GM12878 (cell line): ENCODE results near the gene CDC37. TPM values are rescaled to one million over a fixed set of nuclear protein-coding genes. Genes with fewer than 3 reads are reported as not detected.

Experiments used
- ATAC-seq: fragments of 200-7000 bp; cut with Tn5 transposase; 3 replicates; pipeline ENCODE4 v1.9.1; 2020; ENCODE audit warnings: mild to moderate bottlenecking, moderate library complexity
- Bru-seq: library from RNA; stranded (reverse); fragments of 400-500 nt; gene quantifications from one replicate; lab custom pipeline; 2021; lab: Mats Ljungman, UMichigan
- BruChase-seq, 2 experiments: library from RNA; stranded (reverse); fragments of 400-500 nt; gene quantifications; one replicate each; lab custom pipeline; 2021; lab: Mats Ljungman, UMichigan
- BruUV-seq: library from RNA; stranded (reverse); fragments of 400-500 nt; replicated peaks from 2 replicates; lab custom pipeline; 2021; lab: Mats Ljungman, UMichigan
- CTCF ChIA-PET: fragments of 300-600 bp; sonication (Branson Sonifier 250); formaldehyde crosslinking; extraction: SDS; loops from one replicate; lab custom pipeline; 2021; ENCODE audit warnings: inconsistent platforms; lab: Yijun Ruan, JAX
- POLR2A ChIA-PET: fragments of 350-600 bp; formaldehyde crosslinking; extraction: SDS; loops from one replicate; lab custom pipeline; 2021; ENCODE audit warnings: inconsistent platforms; lab: Charles Lee
- RAD21 ChIA-PET: fragments of 300-600 bp; sonication (Branson Sonifier 250); formaldehyde crosslinking; loops from one replicate; lab custom pipeline; 2023; ENCODE audit warnings: antibody characterized with exemption; ENCODE audit not compliant: unreplicated experiment; lab: Charles Lee
- SMC1A ChIA-PET: fragments of 300-600 bp; sonication (Branson Sonifier 250); formaldehyde crosslinking; loops from one replicate; lab custom pipeline; 2023; ENCODE audit not compliant: unreplicated experiment, uncharacterized antibody; lab: Charles Lee
- DNase-seq: peaks from one replicate; pipeline ENCODE4 v3.0.0-alpha.2; 2011; ENCODE audit warnings: low read depth, low spot score
- FAIRE-seq: peaks from 3 replicates; lab custom pipeline; 2011; peaks lifted over from hg19 to GRCh38; lab: Jason Lieb, UNC
- H2AFZ ChIP-seq: 2 replicates; pipeline ENCODE4 v1.6.0; 2011; ENCODE audit warnings: low read depth, low read length, control low read depth; ENCODE audit not compliant: control insufficient read depth
- H3K27ac ChIP-seq: 2 replicates; pipeline ENCODE4 v1.5.1; 2011; ENCODE audit warnings: control low read depth; ENCODE audit not compliant: control insufficient read depth, insufficient read depth
- H3K27me3 ChIP-seq, 2 experiments: replicated peaks in 1 of 2; 2 replicates each; pipeline versions ENCODE4 v1.6.0 to v1.6.1; 2011; ENCODE audit warnings: low read length in 1 of 2; ENCODE audit not compliant: control insufficient read depth in 2 of 2, insufficient read depth in 2 of 2
- H3K36me3 ChIP-seq, 2 experiments: 2 replicates each; pipeline ENCODE4 v1.5.1; 2011; ENCODE audit warnings: low read length in 1 of 2; ENCODE audit not compliant: control insufficient read depth in 2 of 2, insufficient read depth in 2 of 2
- H3K4me1 ChIP-seq: 2 replicates; pipeline ENCODE4 v1.6.1; 2011; ENCODE audit warnings: mild to moderate bottlenecking, low read length, moderate library complexity, mixed read lengths; ENCODE audit not compliant: control insufficient read depth, insufficient read depth
- H3K4me2 ChIP-seq: 2 replicates; pipeline ENCODE4 v1.6.0; 2011; ENCODE audit warnings: control low read depth; ENCODE audit not compliant: control insufficient read depth, insufficient read depth
- H3K4me3 ChIP-seq: fragments of 200-600 bp; sonication (generic); 2 replicates; pipeline ENCODE4 v1.5.1; 2016
- H3K79me2 ChIP-seq: 2 replicates; pipeline ENCODE4 v1.6.0; 2011; ENCODE audit warnings: low read length; ENCODE audit not compliant: control insufficient read depth, insufficient read depth
- H3K9ac ChIP-seq: 2 replicates; pipeline ENCODE4 v1.8.0; 2011; ENCODE audit warnings: low read length, control low read depth, mixed read lengths; ENCODE audit not compliant: control insufficient read depth, insufficient read depth
- H3K9me3 ChIP-seq: replicated peaks from 3 replicates; pipeline ENCODE4 v1.5.1; 2011; ENCODE audit warnings: mild to moderate bottlenecking, low read length; ENCODE audit not compliant: control insufficient read depth, insufficient read depth
- H4K20me1 ChIP-seq: 2 replicates; pipeline ENCODE4 v1.6.0; 2011; ENCODE audit not compliant: control insufficient read depth, insufficient read depth
- ATF7 ChIP-seq: fragments of 450-650 bp; IDR thresholded peaks from 2 replicates; pipeline ENCODE4 v1.6.1; 2016; ENCODE audit warnings: low read depth, mild to moderate bottlenecking
- BMI1 ChIP-seq: fragments of 450-650 bp; IDR thresholded peaks from 2 replicates; pipeline ENCODE4 v1.6.1; 2016; ENCODE audit warnings: mild to moderate bottlenecking, moderate library complexity, borderline replicate concordance
- CREM ChIP-seq: IDR thresholded peaks from 2 replicates; pipeline ENCODE4 v1.6.1; 2014; ENCODE audit warnings: antibody characterized with exemption, low read depth
- GABPA ChIP-seq: IDR thresholded peaks from 2 replicates; pipeline ENCODE4 v1.6.1; 2014; ENCODE audit warnings: antibody characterized with exemption, low read depth, mild to moderate bottlenecking, inconsistent platforms
- NBN ChIP-seq: fragments of 450-650 bp; IDR thresholded peaks from 2 replicates; pipeline ENCODE4 v1.6.1; 2016
- POLR2A ChIP-seq: IDR thresholded peaks from 2 replicates; pipeline ENCODE4 v1.6.1; 2011; ENCODE audit warnings: low read depth, mild to moderate bottlenecking, low read length
- RFX5 ChIP-seq: IDR thresholded peaks from 2 replicates; pipeline ENCODE4 v1.6.1; 2011; ENCODE audit warnings: low read depth, low read length, improper control_type of control experiment
- SIN3A ChIP-seq: IDR thresholded peaks from 2 replicates; pipeline ENCODE4 v1.6.1; 2012; ENCODE audit warnings: low read depth, low read length, improper control_type of control experiment
- TAF1 ChIP-seq: IDR thresholded peaks from 2 replicates; pipeline ENCODE4 v1.6.1; 2011; ENCODE audit warnings: mild to moderate bottlenecking, low read depth, low read length, borderline replicate concordance
- TBL1XR1 ChIP-seq: IDR thresholded peaks from 2 replicates; pipeline ENCODE4 v1.6.1; 2012; ENCODE audit warnings: low read depth, low read length, improper control_type of control experiment
- TCF12 ChIP-seq: IDR thresholded peaks from 2 replicates; pipeline ENCODE4 v1.6.1; 2011; ENCODE audit warnings: low read depth, mild to moderate bottlenecking, low read length
- WGBS: methylation state at CpG from one replicate; pipeline ENCODE4 v1.1.6; 2016; ENCODE audit warnings: low lambda C conversion rate; ENCODE audit not compliant: insufficient replicate concordance, insufficient coverage; ENCODE audit errors: missing lambda C conversion rate; 5-methylcytosine and 5-hydroxymethylcytosine counted together
- in situ Hi-C: fragments of 300-500 bp; cut with MboI; formaldehyde crosslinking; loops from 9 replicates; pipeline ENCODE4 v1.14.3; 2018; ENCODE audit warnings: mixed read lengths
- intact Hi-C: fragments of 100-400 bp; cut with micrococcal nuclease; formaldehyde crosslinking; loops from one replicate; pipeline ENCODE4 v1.14.2; 2022; ENCODE audit not compliant: unreplicated experiment
- long read RNA-seq, 2 experiments: library from polyadenylated mRNA; unstranded; transcript quantifications; one replicate each; pipeline ENCODE4 v2.0.0, GENCODE V29; 2019 to 2020
- polyA minus RNA-seq, 3 experiments: library from RNA; depleted of rRNA, polyadenylated mRNA; stranded (reverse); fragments of >200 nt; gene quantifications; 2 replicates each; pipeline ENCODE4 v1.2.3, GENCODE V29; 2011
- polyA plus RNA-seq, 11 experiments: library from polyadenylated mRNA; depleted of rRNA in 4 of 11; unstranded in 6 of 11; stranded (reverse) in 5 of 11; fragments of >200 nt; fragmentation: Nextera tagmentation in 4 of 11; fragmentation: Illumina TruSeq in 1 of 11; extraction: Ambion mirVana in 4 of 11; extraction: Trizol in 1 of 11; gene quantifications; 1 replicate in 1 of 11; 2 replicates in 10 of 11; pipeline versions ENCODE4 v1.2.1 to v1.2.3, GENCODE V29; 2011 to 2016; ENCODE audit warnings: inconsistent platforms in 2 of 11, missing spikeins in 2 of 11, low read depth in 1 of 11
- total RNA-seq, 4 experiments: library from RNA; depleted of rRNA in 3 of 4; stranded (reverse); fragments of >200 nt in 3 of 4; fragmentation: Illumina TruSeq in 1 of 4; extraction: Trizol in 1 of 4; gene quantifications; 2 replicates each; pipeline versions ENCODE4 v1.2.1 to v1.2.3, GENCODE V29; 2013 to 2021
- TF ChIP-seq, protein P1 (sequence below): fragments of 450-650 bp; IDR thresholded peaks from 2 replicates; pipeline ENCODE4 v1.6.1; 2018; ENCODE audit warnings: borderline replicate concordance, mild to moderate bottlenecking; ENCODE audit not compliant: partially characterized antibody
- TF ChIP-seq, protein P2 (sequence below): fragments of 450-650 bp; conservative IDR thresholded peaks from 2 replicates; pipeline ENCODE4 v1.6.1; 2017; ENCODE audit warnings: mild to moderate bottlenecking, moderate library complexity

CDC37 gene
- 43.2 and 59.3 TPM in 2 replicates for total RNA-seq (2013; cell fraction: nucleolus; rRNA removed)
- total RNA-seq (2014; rRNA removed) (179 and 197 TPM in 2 replicates), total RNA-seq (2014; rRNA removed; fragmentation: Illumina TruSeq; extraction: Trizol) (110 and 117 TPM in 2 replicates), total RNA-seq (2021) (144 and 155 TPM in 2 replicates), polyA plus RNA-seq (2011; rRNA removed) (140 and 200 TPM in 2 replicates), polyA plus RNA-seq (2014; fragmentation: Illumina TruSeq; extraction: Trizol) (50.7 and 105 TPM in 2 replicates), polyA plus RNA-seq (2014; fragmentation: Nextera tagmentation; extraction: Ambion mirVana) (1 to 10 TPM; 4.7 to 8.8 TPM), polyA plus RNA-seq (2014; rRNA removed) (265 and 297 TPM in 2 replicates), polyA plus RNA-seq (2016; fragmentation: Nextera tagmentation; extraction: Ambion mirVana) (100 to 1,000 TPM; 255 to 262 TPM), polyA minus RNA-seq (2011; rRNA and poly(A)+ RNA removed) (76.0 and 82.1 TPM in 2 replicates), Bru-seq, nascent RNA (percentile 78 among the genes with signal in this experiment), BruChase-seq, experiment 1, labeled RNA remaining after a 6-hour chase (percentile 84 among the genes with signal in this experiment), BruChase-seq, experiment 2, labeled RNA remaining after a 2-hour chase (percentile 76 among the genes with signal in this experiment)
- 84.0 TPM for polyA plus RNA-seq (2011; ENCODE audit: low read depth)
- polyA plus RNA-seq (2011; cell fraction: cytosol; rRNA removed), result 211 and 322 TPM in 2 replicates
- polyA plus RNA-seq (2011; cell fraction: nucleus; rRNA removed), result 421 and 498 TPM in 2 replicates
- polyA plus RNA-seq (2012), result 146 and 163 TPM in 2 replicates
- polyA minus RNA-seq (2011; cell fraction: cytosol; rRNA and poly(A)+ RNA removed), result 42.4 and 45.5 TPM in 2 replicates
- 22.4 and 40.0 TPM in 2 replicates for polyA minus RNA-seq (2011; cell fraction: nucleus; rRNA and poly(A)+ RNA removed)
- long read RNA-seq, experiment 1, transcript CDC37-209 (7 exons, 1,377 nt), result minor isoform, 8 of 202 reads
- long read RNA-seq, experiment 1, transcript CDC37-201 (8 exons, 1,608 nt), result major isoform, 165 of 202 reads
- long read RNA-seq, experiment 1, partial matches to known transcripts, result 2 of 202 reads
- long read RNA-seq, experiment 1, other reads (novel, unspliced or antisense), result 27 of 202 reads
- long read RNA-seq, experiment 2, transcript CDC37-209 (7 exons, 1,377 nt), result minor isoform, 9 of 135 reads
- long read RNA-seq, experiment 2, transcript CDC37-201 (8 exons, 1,608 nt), result major isoform, 97 of 135 reads
- long read RNA-seq, experiment 2, partial matches to known transcripts, result 9 of 135 reads
- long read RNA-seq, experiment 2, other reads (novel, unspliced or antisense), result 20 of 135 reads

DNA sequence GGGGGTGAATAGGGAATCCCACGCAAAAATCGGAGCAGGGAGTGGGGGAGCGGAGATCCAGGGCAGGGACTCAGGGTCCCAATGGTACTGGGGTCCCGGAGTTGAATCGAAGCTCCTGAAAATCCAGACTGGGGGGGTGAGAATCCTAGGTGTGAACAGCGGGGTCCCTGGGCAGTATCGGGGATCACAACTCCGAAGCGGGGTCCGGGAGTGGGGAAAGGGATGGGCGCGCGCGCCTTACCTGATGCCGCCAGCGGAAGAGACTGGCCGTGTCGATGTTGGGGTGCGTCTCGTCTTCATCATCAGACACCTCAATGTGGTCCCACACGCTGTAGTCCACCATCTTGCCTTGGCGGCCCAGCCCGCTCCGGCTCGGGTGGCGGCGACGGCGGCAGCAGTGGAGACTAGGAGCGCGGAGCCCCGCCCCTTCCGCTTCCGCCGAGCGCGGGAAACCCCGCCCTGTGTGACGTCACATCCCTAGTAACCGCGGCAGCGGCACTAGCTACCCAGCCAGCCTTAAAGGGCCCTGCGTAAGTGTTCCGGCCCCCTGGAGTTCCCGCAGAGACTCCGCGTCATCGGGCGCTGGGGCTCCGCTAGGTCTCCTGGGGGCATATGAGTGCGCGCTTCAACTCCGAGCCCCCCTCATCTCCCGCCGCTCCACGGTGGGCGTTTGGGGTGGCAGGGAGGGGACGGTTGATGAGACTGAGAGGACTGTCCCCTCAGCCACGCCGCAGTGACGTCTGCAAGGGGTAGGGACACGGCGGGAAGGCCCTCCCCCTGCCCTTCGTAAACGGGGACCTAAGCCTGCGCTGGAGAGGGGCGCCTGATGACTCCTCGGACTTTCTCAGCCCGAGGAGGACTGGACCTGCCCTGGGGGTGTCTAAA, at the start of gene CDC37:
TSS of gene CDC37 (minus strand) at position 406 of the 885 bp plus-strand sequence. CDS start at position 343, 63 bp downstream.
- POLR2A ChIA-PET, result interaction anchor here (0.5 to 8.3 kb wide), 13 partner anchors 9 to 306 kb away, joined by 3 to 122 read pairs (median 4); partner anchors contain the start of genes ICAM5, PDE4A and TYK2
- peaks cover 0 to 3% of the 10 kb centered on the region in 2 experiments; a peak in 2 of 4 replicates for H3K27me3 ChIP-seq
- TSS peak; percentile 65 for BruUV-seq
- peak within 1 kb of the TSS; percentile 94 for H3K9ac ChIP-seq
- peaks cover 34% of the 10 kb centered on the region for H3K4me1 ChIP-seq
- H3K4me3 ChIP-seq, result peak within 1 kb of the TSS; percentile 95
- H3K27ac ChIP-seq, result peak within 1 kb of the TSS; percentile 82
- H4K20me1 ChIP-seq, result 0 out of 2 replicates have a peak, but pooled peaks cover 3% of the 10 kb centered on the region
- DNase-seq, result peak; percentile 80
- H3K79me2 ChIP-seq, result peaks cover 43% of the 10 kb centered on the region
- peaks cover 0 to 4% of the 10 kb centered on the region in 2 experiments; a peak in 2 of 4 replicates for H3K36me3 ChIP-seq
- peak; percentile 84 for ATAC-seq
- in situ Hi-C loops, result no loop called here
- peak within 1 kb of the TSS; percentile 99 for H3K4me2 ChIP-seq
- RAD21 ChIA-PET, result interaction anchor here (0.6 to 7.8 kb wide), 22 partner anchors 9 to 294 kb away, joined by 3 to 209 read pairs (median 4); partner anchors contain the start of genes CDKN2D, ICAM1, PDE4A and TYK2
- peak within 1 kb of the TSS; percentile 90 for H2AFZ ChIP-seq
- under 1% methylated on average over 69 of the region's 69 CpGs for WGBS
- CTCF ChIA-PET, result interaction anchor here (0.6 to 28.5 kb wide), 17 partner anchors 11 to 514 kb away, joined by 3 to 1053 read pairs (median 4); partner anchors contain the start of genes ICAM1 and PDE4A
- peak; percentile 91 for FAIRE-seq
- SMC1A ChIA-PET, result interaction anchor here (0.6 to 16.0 kb wide), 6 partner anchors 12 to 165 kb away, joined by 3 to 364 read pairs (median 5); partner anchors contain the start of genes CDKN2D and PDE4A
- intact Hi-C loops, result loop anchor here (1.0 to 10.0 kb wide), 6 partner anchors 21 to 164 kb away; partner anchors contain the start of genes CDKN2D, KEAP1, KRI1 and TYK2
- H3K9me3 ChIP-seq, result no peaks in the 10 kb centered on the region
- TF ChIP-seq, protein P1, sequence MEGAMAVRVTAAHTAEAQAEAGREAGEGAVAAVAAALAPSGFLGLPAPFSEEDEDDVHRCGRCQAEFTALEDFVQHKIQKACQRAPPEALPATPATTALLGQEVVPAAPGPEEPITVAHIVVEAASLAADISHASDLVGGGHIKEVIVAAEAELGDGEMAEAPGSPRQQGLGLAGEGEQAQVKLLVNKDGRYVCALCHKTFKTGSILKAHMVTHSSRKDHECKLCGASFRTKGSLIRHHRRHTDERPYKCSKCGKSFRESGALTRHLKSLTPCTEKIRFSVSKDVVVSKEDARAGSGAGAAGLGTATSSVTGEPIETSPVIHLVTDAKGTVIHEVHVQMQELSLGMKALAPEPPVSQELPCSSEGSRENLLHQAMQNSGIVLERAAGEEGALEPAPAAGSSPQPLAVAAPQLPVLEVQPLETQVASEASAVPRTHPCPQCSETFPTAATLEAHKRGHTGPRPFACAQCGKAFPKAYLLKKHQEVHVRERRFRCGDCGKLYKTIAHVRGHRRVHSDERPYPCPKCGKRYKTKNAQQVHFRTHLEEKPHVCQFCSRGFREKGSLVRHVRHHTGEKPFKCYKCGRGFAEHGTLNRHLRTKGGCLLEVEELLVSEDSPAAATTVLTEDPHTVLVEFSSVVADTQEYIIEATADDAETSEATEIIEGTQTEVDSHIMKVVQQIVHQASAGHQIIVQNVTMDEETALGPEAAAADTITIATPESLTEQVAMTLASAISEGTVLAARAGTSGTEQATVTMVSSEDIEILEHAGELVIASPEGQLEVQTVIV, result peak; percentile 30
- TF ChIP-seq POLR2A (peak; percentile 98), NBN (peak; percentile 99), TAF1 (peak; percentile 84), TBL1XR1 (no peak; the same call in 1 of the 2 replicates), GABPA (peak; percentile 91), SIN3A (peak; percentile 96), RFX5 (peak; percentile 66; the same call in 1 of the 2 replicates), BMI1 (peak; percentile 92), TCF12 (0 out of 2 replicates have a peak, but pooled peaks have one; percentile 43), ATF7 (peak; percentile 94), CREM (peak; percentile 95)
- TF ChIP-seq, protein P2, sequence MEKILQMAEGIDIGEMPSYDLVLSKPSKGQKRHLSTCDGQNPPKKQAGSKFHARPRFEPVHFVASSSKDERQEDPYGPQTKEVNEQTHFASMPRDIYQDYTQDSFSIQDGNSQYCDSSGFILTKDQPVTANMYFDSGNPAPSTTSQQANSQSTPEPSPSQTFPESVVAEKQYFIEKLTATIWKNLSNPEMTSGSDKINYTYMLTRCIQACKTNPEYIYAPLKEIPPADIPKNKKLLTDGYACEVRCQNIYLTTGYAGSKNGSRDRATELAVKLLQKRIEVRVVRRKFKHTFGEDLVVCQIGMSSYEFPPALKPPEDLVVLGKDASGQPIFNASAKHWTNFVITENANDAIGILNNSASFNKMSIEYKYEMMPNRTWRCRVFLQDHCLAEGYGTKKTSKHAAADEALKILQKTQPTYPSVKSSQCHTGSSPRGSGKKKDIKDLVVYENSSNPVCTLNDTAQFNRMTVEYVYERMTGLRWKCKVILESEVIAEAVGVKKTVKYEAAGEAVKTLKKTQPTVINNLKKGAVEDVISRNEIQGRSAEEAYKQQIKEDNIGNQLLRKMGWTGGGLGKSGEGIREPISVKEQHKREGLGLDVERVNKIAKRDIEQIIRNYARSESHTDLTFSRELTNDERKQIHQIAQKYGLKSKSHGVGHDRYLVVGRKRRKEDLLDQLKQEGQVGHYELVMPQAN, result peak; percentile 97
